B cell (primary cell): Measurements from ENCODE around the gene SYT13. TPM values are rescaled to one million over a fixed set of nuclear protein-coding genes. Genes with fewer than 3 reads are reported as not detected.

Experiments used
- ATAC-seq: fragments of 200-7000 bp; cut with Tn5 transposase; one replicate; pipeline ENCODE4 v1.10.0; 2021; ENCODE audit warnings: low read depth, mild to moderate bottlenecking, moderate number of reproducible peaks, moderate library complexity
- CTCF ChIA-PET: fragments of 350-600 bp; sonication (Branson Sonifier 250); formaldehyde crosslinking; loops from one replicate; lab custom pipeline; 2021; ENCODE audit warnings: antibody characterized with exemption, inconsistent platforms; lab: Charles Lee
- POLR2A ChIA-PET: fragments of 350-600 bp; sonication (Branson Sonifier 250); formaldehyde crosslinking; loops from one replicate; lab custom pipeline; 2021; ENCODE audit warnings: antibody characterized with exemption; lab: Charles Lee
- DNase-seq: peaks from one replicate; pipeline ENCODE4 v3.0.0; 2013
- H2AFZ ChIP-seq: 2 replicates; pipeline ENCODE4 v1.6.1; 2012; ENCODE audit warnings: mild to moderate bottlenecking, low read depth, low read length; ENCODE audit not compliant: insufficient read depth, poor library complexity, severe bottlenecking
- H3K27ac ChIP-seq, 2 donors: 1 replicate in 1 of 2; 2 replicates in 1 of 2; pipeline ENCODE4 v1.5.1; 2012 to 2013; ENCODE audit warnings: low read length in 2 of 2, mild to moderate bottlenecking in 2 of 2, moderate library complexity in 1 of 2
- H3K27me3 ChIP-seq, 4 experiments: fragments of 200-600 bp in 1 of 4; sonication (generic) in 1 of 4; replicated peaks in 1 of 4; 1 replicate in 2 of 4; 2 replicates in 2 of 4; pipeline versions ENCODE4 v1.6.1 to v1.7.0; 2013 to 2016; ENCODE audit warnings: low read length in 3 of 4, mild to moderate bottlenecking in 2 of 4, mixed read lengths in 1 of 4, moderate library complexity in 1 of 4; ENCODE audit not compliant: insufficient read depth in 4 of 4, control insufficient read depth in 3 of 4; ENCODE audit errors: control extremely low read depth in 1 of 4
- H3K36me3 ChIP-seq, 2 experiments: replicated peaks in 1 of 2; 1 replicate in 1 of 2; 2 replicates in 1 of 2; pipeline versions ENCODE4 v1.6.1 to v1.7.1; 2013; ENCODE audit warnings: low read length in 1 of 2; ENCODE audit not compliant: insufficient read depth in 2 of 2, control insufficient read depth in 1 of 2; ENCODE audit errors: control extremely low read depth in 1 of 2, extremely low read depth in 1 of 2
- H3K4me1 ChIP-seq, 2 donors: fragments of 200-600 bp in 1 of 2; sonication (generic) in 1 of 2; 1 replicate in 1 of 2; 2 replicates in 1 of 2; pipeline versions ENCODE4 v1.5.1 to v1.6.1; 2013 to 2017; ENCODE audit warnings: low read length in 2 of 2; ENCODE audit not compliant: control insufficient read depth in 2 of 2, insufficient read depth in 2 of 2
- H3K4me2 ChIP-seq: replicated peaks from 2 replicates; pipeline ENCODE3; 2012; ENCODE audit warnings: mild to moderate bottlenecking, low read depth, low read length; ENCODE audit not compliant: poor library complexity, severe bottlenecking
- H3K4me3 ChIP-seq, 5 experiments: fragments of 200-600 bp in 1 of 5; sonication (generic) in 1 of 5; 1 replicate in 3 of 5; 2 replicates in 2 of 5; pipeline versions ENCODE4 v1.5.1 to v1.7.0; 2011 to 2016; ENCODE audit warnings: low read length in 4 of 5, mild to moderate bottlenecking in 4 of 5, low read depth in 2 of 5, control low read depth in 1 of 5, moderate library complexity in 1 of 5; ENCODE audit not compliant: insufficient read depth in 1 of 5; ENCODE audit errors: control extremely low read depth in 1 of 5, extremely low read depth in 1 of 5
- H3K79me2 ChIP-seq: fragments of 200-600 bp; sonication (generic); one replicate; pipeline ENCODE4 v1.6.0; 2016; ENCODE audit warnings: low read length; ENCODE audit not compliant: control insufficient read depth, insufficient read depth
- H3K9ac ChIP-seq: fragments of 200-600 bp; sonication (generic); 2 replicates; pipeline ENCODE4 v1.6.1; 2017; ENCODE audit warnings: mild to moderate bottlenecking, low read length, moderate library complexity
- H3K9me3 ChIP-seq, 3 donors: one replicate each; pipeline versions ENCODE4 v1.6.1 to v1.7.1; 2013; ENCODE audit warnings: low read length in 2 of 3; ENCODE audit not compliant: control insufficient read depth in 2 of 3, insufficient read depth in 1 of 3; ENCODE audit errors: control extremely low read depth in 1 of 3
- H4K20me1 ChIP-seq: 2 replicates; pipeline ENCODE4 v1.6.0; 2012; ENCODE audit warnings: mild to moderate bottlenecking, low read length; ENCODE audit not compliant: insufficient read depth, control insufficient read depth, poor library complexity, severe bottlenecking
- H3K27ac Mint-ChIP-seq: one replicate; pipeline ENCODE4 v1.8.0; 2021; ENCODE audit warnings: mixed read lengths
- H3K27me3 Mint-ChIP-seq: one replicate; pipeline ENCODE4 v1.8.0; 2021; ENCODE audit warnings: mixed read lengths
- H3K4me1 Mint-ChIP-seq: one replicate; pipeline ENCODE4 v1.8.0; 2021; ENCODE audit warnings: mixed read lengths
- H3K4me3 Mint-ChIP-seq: one replicate; pipeline ENCODE4 v1.8.0; 2021; ENCODE audit warnings: mixed read lengths
- H3K9me3 Mint-ChIP-seq: one replicate; pipeline ENCODE4 v1.8.0; 2022; ENCODE audit warnings: mixed read lengths; ENCODE audit not compliant: insufficient read depth
- EZH2 ChIP-seq: IDR thresholded peaks from 2 replicates; pipeline ENCODE4 v1.6.1; 2012; ENCODE audit warnings: borderline replicate concordance, low read depth, mild to moderate bottlenecking, moderate library complexity, low read length; ENCODE audit not compliant: insufficient read depth, poor library complexity, severe bottlenecking
- WGBS: methylation state at CpG from one replicate; pipeline ENCODE4 v1.1.5; 2013; ENCODE audit warnings: missing lambda C conversion rate; ENCODE audit not compliant: insufficient coverage; 5-methylcytosine and 5-hydroxymethylcytosine counted together
- intact Hi-C: fragments of 100-400 bp; cut with micrococcal nuclease; formaldehyde crosslinking; loops from one replicate; pipeline ENCODE4 v1.10.0; 2022
- polyA plus RNA-seq: library from polyadenylated mRNA; depleted of rRNA; stranded (reverse); fragments of >200 nt; gene quantifications from 2 replicates; pipeline ENCODE4 v1.2.3, GENCODE V29; 2012
- total RNA-seq, 2 donors: library from RNA; stranded (reverse); fragments of 120-200 nt in 1 of 2; gene quantifications; 1 replicate in 1 of 2; 2 replicates in 1 of 2; pipeline versions ENCODE4 v1.2.3 to v1.2.4, GENCODE V29; 2013 to 2022
- TF ChIP-seq, protein P1 (sequence below): fragments of 200-600 bp; IDR thresholded peaks from one replicate; pipeline ENCODE4 v1.8.0; 2022; ENCODE audit warnings: antibody characterized with exemption, mild to moderate bottlenecking

Gene SYT13
- total and polyA plus RNA-seq, 2 donors (not counting 1 experiment from before 2014, with no cell fraction given): not detected

DNA sequence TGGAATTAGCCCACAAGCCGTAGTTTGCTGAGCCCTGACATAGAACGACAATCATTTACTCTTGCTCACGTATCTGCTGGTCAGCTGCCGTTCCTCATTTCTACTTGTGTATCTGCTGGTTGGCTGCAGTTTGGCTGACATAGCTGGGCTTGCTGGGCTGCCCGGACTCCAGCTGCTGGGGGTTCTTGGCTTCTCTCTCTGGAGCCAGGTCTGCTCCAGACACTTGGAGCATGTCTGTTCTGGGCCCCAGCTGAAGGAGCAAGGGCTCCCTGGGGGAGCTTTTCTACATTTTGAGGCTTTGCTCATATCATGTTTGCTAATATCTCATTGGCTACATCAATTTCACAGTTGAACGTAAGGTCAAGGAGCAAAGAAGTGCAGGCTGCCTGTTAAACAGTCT lies 92.4 kb downstream of the SYT13 start:
- Histone ChIP-seq H3K4me1 (no peaks in the 10 kb centered on the region), H3K36me3 (peaks cover 2 to 5% of the 10 kb centered on the region in 2 experiments), H3K27me3 (no peaks in the 10 kb centered on the region), H3K4me2 (no peak overlapping the region), H3K9ac (no peak overlapping the region), H3K79me2 (no peaks in the 10 kb centered on the region), H3K9me3 (no peaks in the 10 kb centered on the region), H2AFZ (no peak overlapping the region), H4K20me1 (no peaks in the 10 kb centered on the region), H3K27ac (no peak overlapping the region), H3K4me3 (no peak overlapping the region)
- Mint-ChIP-seq H3K9me3 (no peaks in the 10 kb centered on the region), H3K4me3 (no peak overlapping the region), H3K4me1 (no peaks in the 10 kb centered on the region), H3K27me3 (no peaks in the 10 kb centered on the region), H3K27ac (no peak overlapping the region)
- ATAC-seq (no peak), DNase-seq (no peak)
- no peak for TF ChIP-seq EZH2
- TF ChIP-seq, protein P1, sequence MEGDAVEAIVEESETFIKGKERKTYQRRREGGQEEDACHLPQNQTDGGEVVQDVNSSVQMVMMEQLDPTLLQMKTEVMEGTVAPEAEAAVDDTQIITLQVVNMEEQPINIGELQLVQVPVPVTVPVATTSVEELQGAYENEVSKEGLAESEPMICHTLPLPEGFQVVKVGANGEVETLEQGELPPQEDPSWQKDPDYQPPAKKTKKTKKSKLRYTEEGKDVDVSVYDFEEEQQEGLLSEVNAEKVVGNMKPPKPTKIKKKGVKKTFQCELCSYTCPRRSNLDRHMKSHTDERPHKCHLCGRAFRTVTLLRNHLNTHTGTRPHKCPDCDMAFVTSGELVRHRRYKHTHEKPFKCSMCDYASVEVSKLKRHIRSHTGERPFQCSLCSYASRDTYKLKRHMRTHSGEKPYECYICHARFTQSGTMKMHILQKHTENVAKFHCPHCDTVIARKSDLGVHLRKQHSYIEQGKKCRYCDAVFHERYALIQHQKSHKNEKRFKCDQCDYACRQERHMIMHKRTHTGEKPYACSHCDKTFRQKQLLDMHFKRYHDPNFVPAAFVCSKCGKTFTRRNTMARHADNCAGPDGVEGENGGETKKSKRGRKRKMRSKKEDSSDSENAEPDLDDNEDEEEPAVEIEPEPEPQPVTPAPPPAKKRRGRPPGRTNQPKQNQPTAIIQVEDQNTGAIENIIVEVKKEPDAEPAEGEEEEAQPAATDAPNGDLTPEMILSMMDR: no peak
- intact Hi-C loops: no loop called here
- CTCF ChIA-PET: no interaction called here
- POLR2A ChIA-PET: no interaction called here
- WGBS: 98% methylated on average over 5 of the region's 6 CpGs

Other genes with a start within 250 kb of the SYT13 start
- 25.3 and 26.2 TPM in 2 replicates for gene PRDM11, start 139.7 kb downstream of the SYT13 start, total RNA-seq
- gene PRDM11, start 139.7 kb downstream of the SYT13 start, polyA plus RNA-seq: 7.1 and 9.5 TPM in 2 replicates